AML-193 (cell line): Measurements from ENCODE around the gene TGFBRAP1.
"Not testable (repeated sequence)": the region's sequence is repeated elsewhere in the genome, so short reads cannot be mapped to it uniquely, and the experiment has no call there.

Experiments
- DNase-seq, 2 experiments: peaks; one replicate each; lab custom pipeline; 2025; lab: John Stamatoyannopoulos, UW

Gene TGFBRAP1

GRCh38 chr2:105344704-105345345, 15.3 kb upstream of the TGFBRAP1 start:
- peak; percentile 30 to 42 for DNase-seq

- no peak for DNase-seq
Observed at GRCh38 chr2:105339414-105339813, 9.9 kb upstream of the TGFBRAP1 start.

GRCh38 chr2:105338020-105338385, 8.5 kb upstream of the TGFBRAP1 start:
- DNase-seq: no peak

DNA sequence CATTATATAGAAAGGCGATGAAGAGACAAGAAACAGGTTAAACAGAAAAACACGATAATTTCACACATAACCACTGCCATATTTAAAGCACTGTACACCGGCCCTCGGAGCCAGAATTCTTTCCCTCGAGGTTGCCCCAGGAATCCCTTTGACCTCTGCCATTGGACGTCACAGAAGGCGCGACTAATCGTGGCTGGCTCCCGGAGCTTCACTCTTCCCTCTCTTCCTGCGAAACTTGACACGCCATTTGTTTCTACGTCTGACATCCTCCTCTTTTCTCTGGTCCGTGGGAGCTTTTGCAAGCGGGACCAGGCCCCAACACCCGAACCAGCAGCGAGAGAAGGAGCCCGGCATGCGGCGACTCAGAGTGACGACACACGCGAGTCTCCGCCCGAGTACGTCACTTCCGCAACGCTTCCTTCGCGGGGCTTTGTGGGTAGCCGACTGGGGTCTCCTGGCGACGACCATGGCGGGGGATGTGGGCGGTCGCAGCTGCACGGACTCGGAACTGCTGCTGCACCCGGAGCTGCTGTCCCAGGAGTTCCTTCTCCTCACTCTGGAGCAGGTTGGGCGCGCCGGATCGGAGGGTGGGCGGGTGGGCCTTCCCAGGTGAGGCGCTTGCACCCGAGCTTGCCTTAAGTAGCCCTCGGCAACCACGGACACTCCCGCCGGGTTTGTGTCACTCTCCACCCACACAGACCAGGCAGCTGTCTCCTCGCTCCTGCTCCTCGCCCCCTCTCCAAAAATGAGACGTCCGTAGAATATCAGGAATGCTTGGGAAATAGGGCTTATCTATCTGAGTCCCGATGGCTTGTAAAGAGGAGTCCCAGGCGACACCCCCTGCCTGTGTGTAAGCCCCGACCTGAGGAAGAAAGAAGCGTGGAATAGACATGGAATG, 7.8 kb upstream of the TGFBRAP1 start, which contains the start of gene C2orf49:
TSS of gene C2orf49 (plus strand) at position 419 of the 898 bp plus-strand sequence. CDS start at position 467, 48 bp downstream.
- peak; percentile 74 to 78 for DNase-seq

- no peak for DNase-seq
Observed at GRCh38 chr2:105336786-105337121, 7.2 kb upstream of the TGFBRAP1 start.

GRCh38 chr2:105335469-105335868, 5.9 kb upstream of the TGFBRAP1 start:
- DNase-seq: no peak

DNA sequence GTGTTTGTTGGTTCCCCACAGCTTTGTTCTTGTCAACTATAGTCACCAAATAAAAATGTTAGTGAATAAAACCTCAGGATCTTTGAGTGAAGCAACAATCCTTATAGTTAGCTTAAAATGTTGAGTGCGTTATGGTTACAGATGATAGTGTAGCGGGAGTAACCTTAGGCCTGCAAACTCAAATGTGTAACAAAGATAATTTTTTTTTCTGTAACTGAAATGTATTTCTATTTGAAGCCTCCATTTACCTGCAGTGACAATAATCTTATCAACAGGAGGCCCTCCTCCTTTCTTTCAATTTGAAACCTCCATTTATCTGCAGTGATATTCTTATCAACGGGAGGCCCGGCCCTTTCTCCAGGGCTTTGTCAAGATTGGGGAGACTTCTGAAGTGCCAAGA, 4.7 kb upstream of the TGFBRAP1 start:
- DNase-seq: no peak

GRCh38 chr2:105330681-105331375, 1.3 kb upstream of the TGFBRAP1 start:
- no peak for DNase-seq

DNA sequence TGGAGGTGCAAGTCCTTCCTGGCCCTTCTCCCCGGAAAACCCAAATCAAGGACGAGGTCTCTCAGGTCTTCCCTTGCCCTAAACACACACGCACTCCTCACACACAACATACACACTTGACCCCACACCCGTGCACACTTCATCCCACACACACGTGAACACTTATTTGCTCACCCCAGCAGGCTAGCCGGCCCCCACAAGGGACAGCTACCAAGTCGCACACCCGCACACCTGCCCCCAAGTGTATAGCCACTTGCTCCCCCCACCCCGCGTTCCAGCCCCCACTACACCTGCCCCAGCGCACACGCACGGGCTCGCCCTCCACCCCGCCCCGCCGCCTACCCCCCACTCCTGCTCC, 359 bp downstream of the TGFBRAP1 start:
- DNase-seq: no peak

- DNase-seq: peak; percentile 30 to 64
Observed at GRCh38 chr2:105328281-105329196, 996 bp downstream of the TGFBRAP1 start.

- no peak for DNase-seq
Observed at GRCh38 chr2:105327690-105328089, 1.8 kb downstream of the TGFBRAP1 start.

DNA sequence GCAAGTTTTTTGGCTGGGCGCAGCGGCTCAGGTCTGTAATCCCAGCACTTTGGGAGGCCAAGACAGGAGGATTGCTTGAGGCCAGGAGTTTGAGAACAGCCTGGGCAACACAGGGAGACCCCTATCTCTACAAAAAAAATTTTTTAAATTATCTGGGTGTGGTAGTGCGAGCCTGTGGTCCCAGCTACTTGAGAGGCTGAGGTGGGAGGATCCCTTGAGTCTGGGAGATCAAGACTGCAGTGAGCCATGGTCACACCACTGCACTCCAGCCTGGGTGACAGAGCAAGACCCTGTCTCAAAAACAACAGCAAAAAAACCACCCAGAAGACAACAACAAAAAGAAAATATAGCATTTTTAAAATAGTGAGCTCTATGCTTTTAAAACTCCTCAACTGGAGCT, 2.3 kb downstream of the TGFBRAP1 start:
- not testable (repeated sequence) for DNase-seq

DNA sequence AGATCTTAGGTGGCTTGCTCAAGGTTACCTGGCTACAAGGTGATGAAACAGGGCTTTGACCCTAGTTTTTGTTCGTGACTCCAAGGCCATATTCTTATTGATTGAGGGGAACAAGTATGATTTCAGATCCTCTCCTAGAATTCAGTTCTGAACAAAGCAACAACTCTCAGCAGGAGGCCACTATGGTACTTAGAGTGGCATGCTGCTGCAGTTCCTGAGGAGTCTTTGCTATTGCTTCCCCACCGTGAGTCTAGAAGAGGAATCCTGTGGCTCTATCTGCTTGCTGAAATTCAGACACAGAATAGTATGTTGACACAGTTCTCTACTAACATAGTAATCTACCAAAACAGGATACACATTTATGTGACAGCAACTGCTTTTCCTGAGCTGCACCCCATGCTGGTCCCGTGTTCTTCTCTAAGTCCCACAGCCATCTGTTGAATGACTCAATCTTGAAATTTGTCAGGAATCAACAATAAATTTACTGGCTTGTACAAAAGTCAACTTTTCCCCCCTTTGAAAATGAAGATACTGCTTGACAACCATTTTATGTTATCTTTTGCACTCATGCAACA, 4.1 kb downstream of the TGFBRAP1 start:
- peak in 1 of 2 experiments; percentile 18 for DNase-seq

DNA sequence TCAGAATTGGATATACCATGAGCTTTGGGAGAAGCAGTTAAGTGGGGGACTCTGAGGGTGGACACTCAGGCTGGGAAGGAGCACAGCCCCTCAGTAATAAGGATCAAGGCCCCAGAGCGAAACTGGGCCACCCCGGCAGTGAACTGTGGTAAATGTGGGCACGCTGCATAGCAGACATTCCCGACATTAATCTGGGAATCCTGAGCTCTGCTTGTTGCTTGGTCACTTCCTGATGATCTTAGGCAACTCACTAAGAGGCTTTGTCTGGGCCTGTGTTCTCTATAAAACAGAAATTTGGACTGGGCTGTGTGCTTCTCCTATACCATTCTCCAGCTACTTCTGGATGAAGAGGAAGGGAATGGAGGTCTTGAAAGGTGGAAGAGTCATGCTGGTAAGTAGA, 4.8 kb downstream of the TGFBRAP1 start:
- no peak for DNase-seq

- DNase-seq: peak; percentile 56 to 63
Observed at GRCh38 chr2:105324101-105324500, 5.4 kb downstream of the TGFBRAP1 start.

DNA sequence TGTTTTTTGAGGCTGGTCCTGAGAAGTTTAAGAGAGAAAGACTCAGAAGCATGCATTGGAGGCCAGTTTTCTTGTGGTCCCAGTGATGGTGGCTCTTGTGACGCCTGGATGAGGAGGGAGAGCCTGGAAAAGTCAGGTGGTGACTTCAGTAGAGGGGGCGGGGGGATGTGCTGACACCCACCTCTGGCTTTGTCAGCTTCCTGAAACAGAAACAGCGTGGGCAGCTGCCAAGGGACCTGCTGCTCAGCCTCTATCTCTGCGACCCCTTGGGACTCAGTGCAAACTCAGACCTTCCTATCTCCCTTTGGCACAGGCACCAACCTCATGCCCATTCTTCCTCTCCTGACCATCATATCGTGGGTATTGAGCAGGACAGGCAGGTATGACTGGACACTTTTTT, 6.4 kb downstream of the TGFBRAP1 start:
- DNase-seq: no peak

- no peak for DNase-seq
Observed at GRCh38 chr2:105321875-105322646, 7.5 kb downstream of the TGFBRAP1 start.

DNA sequence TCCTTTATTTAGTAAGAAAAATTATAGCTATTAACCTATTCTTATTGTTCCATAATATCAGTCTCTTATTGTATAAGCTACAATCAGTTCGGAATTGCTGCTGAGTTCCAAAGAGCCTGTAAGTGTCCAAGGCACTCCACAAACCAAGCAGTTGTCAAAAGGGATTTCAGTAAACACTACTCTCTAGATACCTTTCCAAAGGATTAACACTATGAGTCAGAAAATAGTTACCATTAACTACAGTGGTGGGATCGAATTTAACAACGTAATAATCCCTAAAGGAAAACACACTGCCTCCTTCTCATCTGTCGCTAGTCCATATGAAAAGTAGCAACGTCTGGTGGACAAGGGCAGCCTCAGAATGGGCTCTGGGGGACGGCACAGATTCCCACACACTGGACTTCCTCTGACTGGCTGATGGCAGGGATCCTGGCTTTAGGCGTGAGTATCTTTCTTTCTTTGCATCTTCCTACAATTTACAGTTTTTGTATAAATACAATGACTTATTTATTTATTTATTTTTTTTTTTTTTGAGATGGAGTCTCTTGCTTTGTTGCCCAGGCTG, 8.8 kb downstream of the TGFBRAP1 start:
- no peak for DNase-seq

GRCh38 chr2:105317937-105318336, 11.6 kb downstream of the TGFBRAP1 start:
- no peak for DNase-seq

GRCh38 chr2:105315314-105315713, 14.2 kb downstream of the TGFBRAP1 start:
- DNase-seq: no peak
